ENCODE data around the gene EFEMP1. TPM values are rescaled to one million over a fixed set of nuclear protein-coding genes. Genes with fewer than 3 reads are reported as not detected.

EFEMP1 gene
- total RNA-seq, 6 donors from 2014 or later: 65.0 to 293 (median 213) TPM

- no peak for DNase-seq
- Histone ChIP-seq H3K9me3 (no peaks in the 10 kb centered on the region), H3K36me3 (no peaks in the 10 kb centered on the region), H3K27ac (no peak overlapping the region), H3K4me3 (no peak overlapping the region), H3K4me1 (no peaks in the 10 kb centered on the region), H3K27me3 (no peaks in the 10 kb centered on the region)
- TF ChIP-seq CTCF (IDR thresholded peaks at IDR 0.05) (no peak), POLR2A (IDR thresholded peaks at IDR 0.05) (no peak), POLR2AphosphoS5 (IDR thresholded peaks at IDR 0.05) (no peak), EP300 (IDR thresholded peaks at IDR 0.05) (no peak)
- no peak for ATAC-seq (ENCODE audit: low FRiP score in 2 of 2)
- 64% methylated on average over 4 of the region's 4 CpGs for WGBS, 2 donors
These were observed 28.8 kb upstream of the EFEMP1 start for GRCh38 chr2:55952415-55952814.

- no peak overlapping the region for H3K27ac ChIP-seq
- H3K4me3 ChIP-seq: no peak overlapping the region
- H3K4me1 ChIP-seq: no peaks in the 10 kb centered on the region
- no peak for TF ChIP-seq POLR2AphosphoS5 (IDR thresholded peaks at IDR 0.05)
- no peak for TF ChIP-seq EP300 (IDR thresholded peaks at IDR 0.05)
- no peak for TF ChIP-seq POLR2A (IDR thresholded peaks at IDR 0.05)
- TF ChIP-seq CTCF (IDR thresholded peaks at IDR 0.05): no peak
- no peaks in the 10 kb centered on the region for H3K36me3 ChIP-seq
- 93 to 98% methylated on average over 3 to 5 of the region's 5 CpGs for WGBS, 2 donors
- DNase-seq (no peak), ATAC-seq (ENCODE audit: low FRiP score in 2 of 2) (peak in 1 of 2 donors; percentile 30)
- H3K9me3 ChIP-seq: no peaks in the 10 kb centered on the region
- H3K27me3 ChIP-seq: no peaks in the 10 kb centered on the region
These were observed 28.0 kb upstream of the EFEMP1 start for GRCh38 chr2:55951533-55951932.

- no peak for DNase-seq
- TF ChIP-seq POLR2A (IDR thresholded peaks at IDR 0.05): no peak
- no peak for TF ChIP-seq EP300 (IDR thresholded peaks at IDR 0.05)
- TF ChIP-seq POLR2AphosphoS5 (IDR thresholded peaks at IDR 0.05): no peak
- TF ChIP-seq CTCF (IDR thresholded peaks at IDR 0.05): no peak
- Histone ChIP-seq H3K36me3 (no peaks in the 10 kb centered on the region), H3K4me1 (no peaks in the 10 kb centered on the region), H3K27ac (no peak overlapping the region), H3K4me3 (no peak overlapping the region), H3K9me3 (no peaks in the 10 kb centered on the region), H3K27me3 (no peaks in the 10 kb centered on the region)
- ATAC-seq (ENCODE audit: low FRiP score in 2 of 2): no peak
- WGBS, 2 donors: 46 to 55% methylated on average over 2 of the region's 2 CpGs
These were observed 26.0 kb upstream of the EFEMP1 start for GRCh38 chr2:55949613-55950012.

GRCh38 chr2:55949211-55949610, 25.6 kb upstream of the EFEMP1 start:
- Histone ChIP-seq H3K36me3 (no peaks in the 10 kb centered on the region), H3K27ac (no peak overlapping the region), H3K4me3 (no peak overlapping the region), H3K9me3 (no peaks in the 10 kb centered on the region), H3K27me3 (no peaks in the 10 kb centered on the region), H3K4me1 (no peaks in the 10 kb centered on the region)
- DNase-seq (no peak), ATAC-seq (ENCODE audit: low FRiP score in 2 of 2) (no peak)
- TF ChIP-seq EP300 (IDR thresholded peaks at IDR 0.05): no peak
- TF ChIP-seq POLR2A (IDR thresholded peaks at IDR 0.05): no peak
- no peak for TF ChIP-seq CTCF (IDR thresholded peaks at IDR 0.05)
- TF ChIP-seq POLR2AphosphoS5 (IDR thresholded peaks at IDR 0.05): no peak

- Histone ChIP-seq H3K4me3 (no peak overlapping the region), H3K36me3 (no peaks in the 10 kb centered on the region), H3K4me1 (no peaks in the 10 kb centered on the region), H3K27ac (no peak overlapping the region), H3K9me3 (no peaks in the 10 kb centered on the region), H3K27me3 (no peaks in the 10 kb centered on the region)
- no peak for DNase-seq
- ATAC-seq (ENCODE audit: low FRiP score in 2 of 2): peak in 1 of 2 donors; percentile 62
- TF ChIP-seq POLR2AphosphoS5 (IDR thresholded peaks at IDR 0.05) (no peak), POLR2A (IDR thresholded peaks at IDR 0.05) (no peak), EP300 (IDR thresholded peaks at IDR 0.05) (no peak)
These were observed 24.8 kb upstream of the EFEMP1 start for GRCh38 chr2:55948176-55948923.

Data from upper lobe of left lung (tissue), 6 donors.